NCI-H128 (cell line): ENCODE measurements around the gene VWA1.

Experiments used
- DNase-seq: peaks from one replicate; lab custom pipeline; 2025; ENCODE audit not compliant: unreplicated experiment; lab: John Stamatoyannopoulos, UW

Gene VWA1

GRCh38 chr1:1435106-1435903 is at the start of gene VWA1:
TSS of gene VWA1 (plus strand) at chr1:1435690. CDS start at chr1:1435749, 59 bp downstream.
- peak; percentile 74 for DNase-seq

GRCh38 chr1:1385931-1386330 is 49.6 kb upstream of the VWA1 start:
- DNase-seq: no peak

- DNase-seq: no peak
These were observed 48.1 kb upstream of the VWA1 start for GRCh38 chr1:1387098-1388077.

- DNase-seq: no peak
These were observed 47.4 kb upstream of the VWA1 start for GRCh38 chr1:1388078-1388472.

- no peak for DNase-seq
These were observed 44.8 kb upstream of the VWA1 start for GRCh38 chr1:1390675-1391074.

GRCh38 chr1:1391225-1391624 is 44.3 kb upstream of the VWA1 start:
- no peak for DNase-seq

- no peak for DNase-seq
These were observed 42.5 kb upstream of the VWA1 start for GRCh38 chr1:1393014-1393413.

GRCh38 chr1:1393428-1393827 is 42.1 kb upstream of the VWA1 start:
- no peak for DNase-seq

GRCh38 chr1:1394116-1394515 is 41.4 kb upstream of the VWA1 start:
- DNase-seq: no peak

- no peak for DNase-seq
These were observed 40.3 kb upstream of the VWA1 start for GRCh38 chr1:1395166-1395565.

GRCh38 chr1:1397839-1398523 is 37.5 kb upstream of the VWA1 start:
- no peak for DNase-seq

GRCh38 chr1:1398677-1399186 is 36.8 kb upstream of the VWA1 start:
- DNase-seq: no peak

- peak; percentile 98 for DNase-seq
These were observed 36.2 kb upstream of the VWA1 start, which contains the start of gene CCNL2 for GRCh38 chr1:1399187-1399871. TSS of gene CCNL2 (minus strand) at chr1:1399335. CDS start at chr1:1399306, 29 bp downstream.

- DNase-seq: no peak
These were observed 35.5 kb upstream of the VWA1 start for GRCh38 chr1:1399872-1400575.

- DNase-seq: no peak
These were observed 34.7 kb upstream of the VWA1 start for GRCh38 chr1:1400576-1401456.

GRCh38 chr1:1401457-1402010 is 34.0 kb upstream of the VWA1 start:
- DNase-seq: no peak

- no peak for DNase-seq
These were observed 33.2 kb upstream of the VWA1 start for GRCh38 chr1:1402072-1402900.
